IMR-90 (cell line): ENCODE results near the gene CMTM6. TPM values are rescaled to one million over a fixed set of nuclear protein-coding genes. Genes with fewer than 3 reads are reported as not detected.

Experiments used
- ATAC-seq: fragments of 200-7000 bp; cut with Tn5 transposase; 2 replicates; pipeline ENCODE4 v1.9.1; 2020; ENCODE audit warnings: low read depth, mild to moderate bottlenecking, moderate library complexity
- BruUV-seq: library from RNA; stranded (reverse); fragments of 400-500 nt; replicated peaks from 2 replicates; lab custom pipeline; 2021; lab: Mats Ljungman, UMichigan
- CTCF ChIA-PET: fragments of 300-600 bp; formaldehyde crosslinking; extraction: SDS; loops from one replicate; lab custom pipeline; 2021; ENCODE audit warnings: antibody characterized with exemption; lab: Yijun Ruan, JAX
- POLR2A ChIA-PET: fragments of 300-600 bp; sonication (Branson Sonifier 250); formaldehyde crosslinking; loops from one replicate; lab custom pipeline; 2022; ENCODE audit warnings: antibody characterized with exemption; ENCODE audit not compliant: unreplicated experiment; lab: Charles Lee
- DNase-seq: peaks from one replicate; pipeline ENCODE4 v3.0.0; 2013
- H2AFZ ChIP-seq: replicated peaks from 2 replicates; pipeline ENCODE3; 2013; ENCODE audit warnings: low read length, mild to moderate bottlenecking; ENCODE audit not compliant: poor library complexity
- H2AK5ac ChIP-seq: 2 replicates; pipeline ENCODE4 v1.6.1; 2013; ENCODE audit warnings: low read depth, low read length, inconsistent platforms
- H2AK9ac ChIP-seq: replicated peaks from 2 replicates; pipeline ENCODE3; 2013; ENCODE audit warnings: mild to moderate bottlenecking, low read depth, low read length, moderate library complexity; ENCODE audit not compliant: poor library complexity
- H2BK120ac ChIP-seq: 2 replicates; pipeline ENCODE4 v1.6.1; 2013; ENCODE audit warnings: low read depth, low read length, inconsistent platforms
- H2BK15ac ChIP-seq: 3 replicates; pipeline ENCODE4 v1.6.1; 2013; ENCODE audit warnings: low read depth, low read length, inconsistent platforms
- H2BK20ac ChIP-seq: 2 replicates; pipeline ENCODE4 v1.6.1; 2013; ENCODE audit warnings: low read depth, mild to moderate bottlenecking, inconsistent platforms, low read length, moderate library complexity
- H2BK5ac ChIP-seq: 2 replicates; pipeline ENCODE4 v1.6.1; 2013; ENCODE audit warnings: mild to moderate bottlenecking, low read depth, low read length, inconsistent platforms; ENCODE audit not compliant: poor library complexity, severe bottlenecking
- H3K14ac ChIP-seq: replicated peaks from 2 replicates; pipeline ENCODE4 v1.6.1; 2013; ENCODE audit warnings: low read depth, low read length, inconsistent platforms
- H3K18ac ChIP-seq: 2 replicates; pipeline ENCODE4 v1.6.1; 2013; ENCODE audit warnings: low read depth, low read length, control low read depth
- H3K23ac ChIP-seq: 2 replicates; pipeline ENCODE4 v1.6.1; 2013; ENCODE audit warnings: low read depth, low read length, inconsistent platforms
- H3K27ac ChIP-seq: 2 replicates; pipeline ENCODE4 v1.5.1; 2013; ENCODE audit warnings: mild to moderate bottlenecking, control low read depth, low read length; ENCODE audit not compliant: insufficient read depth
- H3K27me3 ChIP-seq: 2 replicates; pipeline ENCODE4 v1.6.1; 2013; ENCODE audit warnings: low read length; ENCODE audit not compliant: control insufficient read depth, insufficient read depth
- H3K36me3 ChIP-seq: 2 replicates; pipeline ENCODE4 v1.6.1; 2013; ENCODE audit warnings: low read length, mixed read lengths; ENCODE audit not compliant: control insufficient read depth, insufficient read depth
- H3K4ac ChIP-seq: 2 replicates; pipeline ENCODE4 v1.6.1; 2013; ENCODE audit warnings: low read depth, low read length, inconsistent platforms
- H3K4me1 ChIP-seq: 2 replicates; pipeline ENCODE4 v1.6.1; 2013; ENCODE audit warnings: low read length, mixed read lengths; ENCODE audit not compliant: control insufficient read depth, insufficient read depth
- H3K4me2 ChIP-seq: 2 replicates; pipeline ENCODE4 v1.6.1; 2013; ENCODE audit warnings: low read depth, mild to moderate bottlenecking, control low read depth, low read length, moderate library complexity
- H3K4me3 ChIP-seq: 2 replicates; pipeline ENCODE4 v1.5.1; 2013; ENCODE audit warnings: low read depth, mild to moderate bottlenecking, control low read depth, low read length, moderate library complexity; ENCODE audit not compliant: insufficient read depth
- H3K56ac ChIP-seq: 2 replicates; pipeline ENCODE4 v1.6.1; 2013; ENCODE audit warnings: low read length, inconsistent platforms; ENCODE audit not compliant: insufficient read depth; ENCODE audit errors: extremely low read depth
- H3K79me1 ChIP-seq, 2 experiments: 2 replicates each; pipeline ENCODE4 v1.6.1; 2013; ENCODE audit warnings: low read length in 2 of 2, inconsistent platforms in 1 of 2, low read depth in 1 of 2
- H3K9ac ChIP-seq: 2 replicates; pipeline ENCODE4 v1.6.1; 2013; ENCODE audit warnings: low read depth, low read length, control low read depth
- H3K9me1 ChIP-seq: 2 replicates; pipeline ENCODE4 v1.6.1; 2013; ENCODE audit warnings: low read length, inconsistent platforms; ENCODE audit not compliant: insufficient read depth
- H3K9me3 ChIP-seq: 2 replicates; pipeline ENCODE4 v1.6.1; 2013; ENCODE audit warnings: low read length; ENCODE audit not compliant: control insufficient read depth, insufficient read depth
- H4K20me1 ChIP-seq: 2 replicates; pipeline ENCODE4 v1.6.1; 2013; ENCODE audit warnings: low read length, inconsistent platforms; ENCODE audit not compliant: insufficient read depth
- H4K5ac ChIP-seq: 2 replicates; pipeline ENCODE4 v1.6.1; 2013; ENCODE audit warnings: mild to moderate bottlenecking, low read depth, low read length, control low read depth
- H4K8ac ChIP-seq, 2 experiments: 2 replicates each; pipeline ENCODE4 v1.6.1; 2013; ENCODE audit warnings: low read depth in 2 of 2, low read length in 2 of 2, control low read depth in 1 of 2, inconsistent platforms in 1 of 2
- H4K91ac ChIP-seq: 2 replicates; pipeline ENCODE4 v1.6.1; 2013; ENCODE audit warnings: low read depth, low read length, inconsistent platforms; ENCODE audit not compliant: insufficient read depth
- CEBPB ChIP-seq: IDR thresholded peaks from 2 replicates; pipeline ENCODE4 v1.6.1; 2012; ENCODE audit warnings: low read depth, low read length, improper control_type of control experiment
- CHD1 ChIP-seq: IDR thresholded peaks from 2 replicates; pipeline ENCODE4 v1.6.1; 2012; ENCODE audit warnings: low read depth, low read length, improper control_type of control experiment
- MAFK ChIP-seq: IDR thresholded peaks from 2 replicates; pipeline ENCODE4 v1.6.1; 2012; ENCODE audit warnings: low read depth, low read length, improper control_type of control experiment
- MAZ ChIP-seq: IDR thresholded peaks from 2 replicates; pipeline ENCODE4 v1.6.1; 2012; ENCODE audit warnings: low read depth, mild to moderate bottlenecking, low read length, improper control_type of control experiment, moderate library complexity, borderline replicate concordance
- NFE2L2 ChIP-seq: fragments of 150-350 bp; IDR thresholded peaks from 2 replicates; pipeline ENCODE4 v1.6.1; 2016; ENCODE audit warnings: low read depth, mild to moderate bottlenecking, low read length
- POLR2A ChIP-seq: IDR thresholded peaks from 2 replicates; pipeline ENCODE4 v1.6.1; 2012; ENCODE audit warnings: mild to moderate bottlenecking, low read depth, low read length
- RFX5 ChIP-seq: IDR thresholded peaks from 2 replicates; pipeline ENCODE4 v1.8.0; 2012; ENCODE audit warnings: low read depth, mild to moderate bottlenecking, low read length, moderate library complexity
- SMC3 ChIP-seq: fragments of 150-350 bp; IDR thresholded peaks from 2 replicates; pipeline ENCODE4 v1.6.1; 2016; ENCODE audit warnings: low read depth, mild to moderate bottlenecking, antibody characterized with exemption, low read length, moderate library complexity
- USF2 ChIP-seq: fragments of 150-350 bp; IDR thresholded peaks from 2 replicates; pipeline ENCODE4 v1.6.1; 2017; ENCODE audit warnings: mild to moderate bottlenecking, antibody characterized with exemption, low read length, low read depth
- WGBS, 2 experiments: methylation state at CpG; one replicate each; pipeline versions ENCODE4 v1.1.5 to v1.1.7; 2013; ENCODE audit warnings: missing lambda C conversion rate in 2 of 2; ENCODE audit not compliant: insufficient read length in 1 of 2; ENCODE audit errors: extremely low coverage in 2 of 2; 5-methylcytosine and 5-hydroxymethylcytosine counted together
- dilution Hi-C: fragments of 300-500 bp; cut with HindIII; formaldehyde crosslinking; loops from one replicate; pipeline ENCODE4 v1.14.3; 2018; ENCODE audit warnings: low sequenced_read_pairs; ENCODE audit not compliant: unreplicated experiment
- in situ Hi-C: fragments of 300-500 bp; cut with MboI; formaldehyde crosslinking; loops from 3 replicates; pipeline ENCODE4 v1.14.3; 2019; ENCODE audit warnings: low sequenced_read_pairs, inconsistent platforms, mixed read lengths
- intact Hi-C: fragments of 100-400 bp; cut with micrococcal nuclease; formaldehyde crosslinking; loops from 2 replicates; pipeline ENCODE4 v1.10.0; 2022
- polyA plus RNA-seq, 3 experiments: library from polyadenylated mRNA; depleted of rRNA; stranded (reverse); fragments of >200 nt; gene quantifications; 2 replicates each; pipeline ENCODE4 v1.2.3, GENCODE V29; 2012; ENCODE audit warnings: low replicate concordance in 1 of 3
- total RNA-seq: library from RNA; depleted of rRNA; stranded (reverse); fragments of >200 nt; gene quantifications from 2 replicates; pipeline ENCODE4 v1.2.3, GENCODE V29; 2012
- TF ChIP-seq, protein P1 (sequence below): fragments of 150-350 bp; IDR thresholded peaks from 2 replicates; pipeline ENCODE4 v1.6.1; 2016; ENCODE audit warnings: low read depth, mild to moderate bottlenecking, low read length, moderate library complexity, borderline replicate concordance

CMTM6 gene
- total and polyA plus RNA-seq, 2 of the 4 experiments (the other 2 are of a cell fraction), result 29.4 to 36.6 TPM

GRCh38 chr3:32471246-32471645 lies 31.4 kb downstream of the CMTM6 start:
- H2AFZ ChIP-seq, result no peak overlapping the region
- H4K91ac ChIP-seq, result no peak overlapping the region
- ATAC-seq (no peak), DNase-seq (no peak)
- dilution Hi-C loops, result no loop called here
- peaks cover 17 to 35% of the 10 kb centered on the region in 2 experiments for H3K79me1 ChIP-seq
- no peak overlapping the region for H3K27ac ChIP-seq
- H3K4me1 ChIP-seq, result peaks cover 11% of the 10 kb centered on the region
- TF ChIP-seq MAZ (no peak), POLR2A (no peak), CEBPB (no peak), RFX5 (no peak), SMC3 (no peak), NFE2L2 (no peak), MAFK (no peak), USF2 (no peak), CHD1 (no peak)
- TF ChIP-seq, protein P1, sequence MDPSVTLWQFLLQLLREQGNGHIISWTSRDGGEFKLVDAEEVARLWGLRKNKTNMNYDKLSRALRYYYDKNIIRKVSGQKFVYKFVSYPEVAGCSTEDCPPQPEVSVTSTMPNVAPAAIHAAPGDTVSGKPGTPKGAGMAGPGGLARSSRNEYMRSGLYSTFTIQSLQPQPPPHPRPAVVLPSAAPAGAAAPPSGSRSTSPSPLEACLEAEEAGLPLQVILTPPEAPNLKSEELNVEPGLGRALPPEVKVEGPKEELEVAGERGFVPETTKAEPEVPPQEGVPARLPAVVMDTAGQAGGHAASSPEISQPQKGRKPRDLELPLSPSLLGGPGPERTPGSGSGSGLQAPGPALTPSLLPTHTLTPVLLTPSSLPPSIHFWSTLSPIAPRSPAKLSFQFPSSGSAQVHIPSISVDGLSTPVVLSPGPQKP, result no peak
- no peak overlapping the region for H2BK15ac ChIP-seq
- no peak overlapping the region for H2BK5ac ChIP-seq
- no peak overlapping the region for H4K5ac ChIP-seq
- H3K9me1 ChIP-seq, result peaks cover 17% of the 10 kb centered on the region
- peaks cover 18% of the 10 kb centered on the region for H4K20me1 ChIP-seq
- H3K36me3 ChIP-seq, result peaks cover 9% of the 10 kb centered on the region
- ChIA-PET CTCF (interaction anchor here (1.3 kb wide), 1 partner anchor 20 kb away, joined by 4 read pairs; no protein-coding TSS in a partner anchor), POLR2A (no interaction called here)
- no peak overlapping the region for H3K4ac ChIP-seq
- no peak overlapping the region for H3K4me2 ChIP-seq
- no peak overlapping the region for H3K14ac ChIP-seq
- no peak overlapping the region for H2BK120ac ChIP-seq
- intact Hi-C loops, result no loop called here
- no peak overlapping the region for H3K23ac ChIP-seq
- H2AK9ac ChIP-seq, result no peak overlapping the region
- no peak overlapping the region for H4K8ac ChIP-seq
- BruUV-seq, result no TSS peak
- H2BK20ac ChIP-seq, result no peak overlapping the region
- H3K27me3 ChIP-seq, result no peaks in the 10 kb centered on the region
- no peak overlapping the region for H3K9ac ChIP-seq
- in situ Hi-C loops, result no loop called here
- H2AK5ac ChIP-seq, result no peak overlapping the region
- no peak overlapping the region for H3K56ac ChIP-seq
- H3K18ac ChIP-seq, result no peak overlapping the region
- H3K4me3 ChIP-seq, result no peak overlapping the region
- no peaks in the 10 kb centered on the region for H3K9me3 ChIP-seq
- WGBS, 2 experiments, result 100% methylated on average over 1 of the region's 3 CpGs; no CpG with 5 or more reads in 1 of the 2 experiments
